Astrocyte (in vitro differentiated cells and primary cell): Measurements from ENCODE around the gene PALM2AKAP2. TPM values are rescaled to one million over a fixed set of nuclear protein-coding genes. Genes with fewer than 3 reads are reported as not detected.

Experiments
- DNase-seq: peaks from one replicate; pipeline ENCODE4 v3.0.0-alpha.2; 2010; ENCODE audit warnings: low read depth
- FAIRE-seq: peaks from 2 replicates; lab custom pipeline; 2011; peaks lifted over from hg19 to GRCh38; lab: Jason Lieb, UNC
- H2AFZ ChIP-seq: 2 replicates; pipeline ENCODE4 v1.6.0; 2012; ENCODE audit warnings: low read depth, low read length, inconsistent platforms
- H3K27ac ChIP-seq: 2 replicates; pipeline ENCODE4 v1.5.1; 2011; ENCODE audit warnings: low read depth, low read length, inconsistent platforms
- H3K27me3 ChIP-seq: 2 replicates; pipeline ENCODE4 v1.6.0; 2011; ENCODE audit warnings: low read length, inconsistent platforms; ENCODE audit not compliant: insufficient read depth
- H3K36me3 ChIP-seq: 2 replicates; pipeline ENCODE4 v1.5.1; 2011; ENCODE audit warnings: low read length, inconsistent platforms; ENCODE audit not compliant: insufficient read depth
- H3K4me1 ChIP-seq: 2 replicates; pipeline ENCODE4 v1.5.1; 2011; ENCODE audit warnings: low read length, inconsistent platforms; ENCODE audit not compliant: insufficient read depth
- H3K4me2 ChIP-seq: 2 replicates; pipeline ENCODE4 v1.6.0; 2012; ENCODE audit warnings: low read length, inconsistent platforms
- H3K4me3 ChIP-seq: 2 replicates; pipeline ENCODE4 v1.5.1; 2011; ENCODE audit warnings: low read depth, mild to moderate bottlenecking, low read length, inconsistent platforms; ENCODE audit not compliant: insufficient read depth
- H3K79me2 ChIP-seq: 2 replicates; pipeline ENCODE4 v1.6.0; 2012; ENCODE audit warnings: mild to moderate bottlenecking, low read length, inconsistent platforms; ENCODE audit not compliant: insufficient read depth
- H3K9ac ChIP-seq: 2 replicates; pipeline ENCODE4 v1.6.0; 2012; ENCODE audit warnings: mild to moderate bottlenecking, low read length, inconsistent platforms
- H3K9me3 ChIP-seq: 2 replicates; pipeline ENCODE4 v1.5.1; 2012; ENCODE audit warnings: low read depth, mild to moderate bottlenecking, low read length, inconsistent platforms; ENCODE audit not compliant: insufficient read depth
- H4K20me1 ChIP-seq: 2 replicates; pipeline ENCODE4 v1.6.0; 2012; ENCODE audit warnings: low read length, inconsistent platforms; ENCODE audit not compliant: insufficient read depth
- H3K27ac Mint-ChIP-seq: one replicate; pipeline ENCODE4 v1.8.0; 2021; ENCODE audit warnings: mild to moderate bottlenecking, mixed read lengths; ENCODE audit not compliant: unreplicated experiment
- H3K27me3 Mint-ChIP-seq: one replicate; pipeline ENCODE4 v1.8.0; 2021; ENCODE audit warnings: low read depth, mixed read lengths; ENCODE audit not compliant: unreplicated experiment
- H3K36me3 Mint-ChIP-seq: one replicate; pipeline ENCODE4 v1.8.0; 2021; ENCODE audit warnings: low read depth, mixed read lengths; ENCODE audit not compliant: unreplicated experiment
- H3K4me1 Mint-ChIP-seq: one replicate; pipeline ENCODE4 v1.8.0; 2021; ENCODE audit warnings: low read depth, mixed read lengths; ENCODE audit not compliant: unreplicated experiment
- H3K4me3 Mint-ChIP-seq: one replicate; pipeline ENCODE4 v1.8.0; 2021; ENCODE audit warnings: mild to moderate bottlenecking, moderate library complexity, mixed read lengths; ENCODE audit not compliant: unreplicated experiment
- H3K9me3 Mint-ChIP-seq: one replicate; pipeline ENCODE4 v1.8.0; 2021; ENCODE audit warnings: mild to moderate bottlenecking, mixed read lengths; ENCODE audit not compliant: unreplicated experiment
- CTCF ChIP-seq: IDR thresholded peaks from 2 replicates; pipeline ENCODE4 v1.5.1; 2011; ENCODE audit warnings: low read depth, mild to moderate bottlenecking, inconsistent platforms, low read length, moderate library complexity; ENCODE audit not compliant: insufficient read depth
- EZH2 ChIP-seq: IDR thresholded peaks from 2 replicates; pipeline ENCODE4 v1.6.1; 2012; ENCODE audit warnings: mild to moderate bottlenecking, low read length, inconsistent platforms; ENCODE audit not compliant: insufficient read depth
- total RNA-seq: library from RNA; stranded (reverse); gene quantifications from 2 replicates; pipeline ENCODE4 v1.2.1, GENCODE V29; 2021

Gene PALM2AKAP2
- total RNA-seq, 1 donor from 2014 or later: 58.1 TPM

GRCh38 chr9:109795613-109796012, 15.6 kb downstream of the PALM2AKAP2 start:
- no peak overlapping the region for H2AFZ ChIP-seq
- H3K4me3 ChIP-seq: no peak overlapping the region
- H3K4me2 ChIP-seq: no peak overlapping the region
- Mint-ChIP-seq H3K36me3 (no peaks in the 10 kb centered on the region), H3K9me3 (no peaks in the 10 kb centered on the region), H3K4me1 (peaks cover 56% of the 10 kb centered on the region), H3K27ac (no peak overlapping the region), H3K27me3 (no peaks in the 10 kb centered on the region), H3K4me3 (no peak overlapping the region)
- no peak overlapping the region for H3K27ac ChIP-seq
- no peak for TF ChIP-seq CTCF
- no peak for TF ChIP-seq EZH2
- no peaks in the 10 kb centered on the region for H3K27me3 ChIP-seq
- FAIRE-seq: no peak
- no peaks in the 10 kb centered on the region for H4K20me1 ChIP-seq
- H3K36me3 ChIP-seq: no peaks in the 10 kb centered on the region
- no peak overlapping the region for H3K9ac ChIP-seq
- peaks cover 38% of the 10 kb centered on the region for H3K4me1 ChIP-seq
- peaks cover 85% of the 10 kb centered on the region for H3K79me2 ChIP-seq
- H3K9me3 ChIP-seq: no peaks in the 10 kb centered on the region
- DNase-seq: no peak

GRCh38 chr9:109796078-109796477, 16.1 kb downstream of the PALM2AKAP2 start:
- no peaks in the 10 kb centered on the region for H3K27me3 ChIP-seq
- peaks cover 56% of the 10 kb centered on the region for H3K4me1 Mint-ChIP-seq
- TF ChIP-seq CTCF (no peak), EZH2 (no peak)

GRCh38 chr9:109797006-109797405, 17.0 kb downstream of the PALM2AKAP2 start:
- FAIRE-seq (no peak), DNase-seq (no peak)
- peaks cover 85% of the 10 kb centered on the region for H3K79me2 ChIP-seq
- Mint-ChIP-seq H3K4me3 (no peak overlapping the region), H3K9me3 (no peaks in the 10 kb centered on the region), H3K27me3 (no peaks in the 10 kb centered on the region), H3K4me1 (peaks cover 57% of the 10 kb centered on the region), H3K36me3 (no peaks in the 10 kb centered on the region), H3K27ac (no peak overlapping the region)
- no peaks in the 10 kb centered on the region for H3K27me3 ChIP-seq
- no peak overlapping the region for H2AFZ ChIP-seq
- TF ChIP-seq EZH2 (no peak), CTCF (no peak)
- H3K4me3 ChIP-seq: no peak overlapping the region
- H4K20me1 ChIP-seq: no peaks in the 10 kb centered on the region
- peaks cover 36% of the 10 kb centered on the region for H3K4me1 ChIP-seq
- H3K9me3 ChIP-seq: no peaks in the 10 kb centered on the region
- H3K27ac ChIP-seq: no peak overlapping the region
- no peak overlapping the region for H3K9ac ChIP-seq
- H3K4me2 ChIP-seq: no peak overlapping the region
- H3K36me3 ChIP-seq: no peaks in the 10 kb centered on the region

More at GRCh38 chr9:109796078-109796477, 16.1 kb downstream of the PALM2AKAP2 start:
- FAIRE-seq (no peak), DNase-seq (no peak)
- peaks cover 38% of the 10 kb centered on the region for H3K4me1 ChIP-seq
- no peak overlapping the region for H3K27ac ChIP-seq
- Mint-ChIP-seq H3K27ac (no peak overlapping the region), H3K27me3 (no peaks in the 10 kb centered on the region), H3K4me3 (no peak overlapping the region), H3K36me3 (no peaks in the 10 kb centered on the region), H3K9me3 (no peaks in the 10 kb centered on the region)
- H3K79me2 ChIP-seq: peaks cover 85% of the 10 kb centered on the region
- no peak overlapping the region for H2AFZ ChIP-seq
- no peaks in the 10 kb centered on the region for H3K36me3 ChIP-seq
- no peaks in the 10 kb centered on the region for H4K20me1 ChIP-seq
- no peak overlapping the region for H3K4me2 ChIP-seq
- H3K9ac ChIP-seq: no peak overlapping the region
- no peaks in the 10 kb centered on the region for H3K9me3 ChIP-seq
- no peak overlapping the region for H3K4me3 ChIP-seq
